NB4 (cell line): ENCODE data around the gene BAZ1A.

ENCODE experiments used
- DNase-seq: peaks from one replicate; pipeline ENCODE4 v3.0.0; 2010; ENCODE audit warnings: low read depth
- H3K4me3 ChIP-seq: one replicate; pipeline ENCODE4 v1.5.1; 2011; ENCODE audit warnings: mild to moderate bottlenecking, low read depth, low read length, moderate library complexity
- MAX ChIP-seq: IDR thresholded peaks from 2 replicates; pipeline ENCODE4 v1.6.1; 2011; ENCODE audit warnings: low read depth, low read length
- MYC ChIP-seq: IDR thresholded peaks from 2 replicates; pipeline ENCODE4 v1.6.1; 2011; ENCODE audit warnings: low read depth, low read length
- POLR2A ChIP-seq: IDR thresholded peaks from 2 replicates; pipeline ENCODE4 v1.6.1; 2011; ENCODE audit warnings: mild to moderate bottlenecking; ENCODE audit not compliant: insufficient read length; ENCODE audit errors: extremely low read depth
- TF ChIP-seq, protein P1 (sequence below): IDR thresholded peaks from one replicate; pipeline ENCODE4 v1.5.1; 2012; ENCODE audit warnings: low read depth, low read length

Gene BAZ1A

GRCh38 chr14:34776611-34777010, 98.5 kb downstream of the BAZ1A start:
- no peak for DNase-seq

DNA sequence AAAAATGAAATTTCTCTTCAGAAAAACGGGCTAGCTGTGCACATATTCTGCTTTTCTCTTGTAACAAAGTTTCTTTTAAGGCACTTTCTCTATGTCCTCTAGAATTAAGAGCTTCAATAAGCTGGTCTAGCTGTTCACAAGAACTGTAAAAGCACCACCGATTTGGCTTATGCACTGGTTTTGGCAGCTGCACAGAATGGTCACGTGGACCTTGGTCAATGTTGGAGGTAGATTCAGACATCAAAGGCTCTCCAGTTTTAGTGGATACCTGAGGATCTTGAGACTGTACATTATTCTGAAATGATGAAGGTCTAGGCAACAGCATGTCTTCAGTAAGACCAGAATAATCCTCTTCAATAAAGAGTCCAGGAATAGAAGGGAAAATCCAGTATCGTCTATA, 99.2 kb downstream of the BAZ1A start:
- TF ChIP-seq MAX, result no peak
- TF ChIP-seq, protein P1, sequence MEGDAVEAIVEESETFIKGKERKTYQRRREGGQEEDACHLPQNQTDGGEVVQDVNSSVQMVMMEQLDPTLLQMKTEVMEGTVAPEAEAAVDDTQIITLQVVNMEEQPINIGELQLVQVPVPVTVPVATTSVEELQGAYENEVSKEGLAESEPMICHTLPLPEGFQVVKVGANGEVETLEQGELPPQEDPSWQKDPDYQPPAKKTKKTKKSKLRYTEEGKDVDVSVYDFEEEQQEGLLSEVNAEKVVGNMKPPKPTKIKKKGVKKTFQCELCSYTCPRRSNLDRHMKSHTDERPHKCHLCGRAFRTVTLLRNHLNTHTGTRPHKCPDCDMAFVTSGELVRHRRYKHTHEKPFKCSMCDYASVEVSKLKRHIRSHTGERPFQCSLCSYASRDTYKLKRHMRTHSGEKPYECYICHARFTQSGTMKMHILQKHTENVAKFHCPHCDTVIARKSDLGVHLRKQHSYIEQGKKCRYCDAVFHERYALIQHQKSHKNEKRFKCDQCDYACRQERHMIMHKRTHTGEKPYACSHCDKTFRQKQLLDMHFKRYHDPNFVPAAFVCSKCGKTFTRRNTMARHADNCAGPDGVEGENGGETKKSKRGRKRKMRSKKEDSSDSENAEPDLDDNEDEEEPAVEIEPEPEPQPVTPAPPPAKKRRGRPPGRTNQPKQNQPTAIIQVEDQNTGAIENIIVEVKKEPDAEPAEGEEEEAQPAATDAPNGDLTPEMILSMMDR, result no peak
- TF ChIP-seq POLR2A, result no peak
- no peak for TF ChIP-seq MYC
- no peak overlapping the region for H3K4me3 ChIP-seq
- DNase-seq, result no peak

More at GRCh38 chr14:34776611-34777010, 98.5 kb downstream of the BAZ1A start:
- TF ChIP-seq, protein P1, result no peak
- no peak for TF ChIP-seq POLR2A
- TF ChIP-seq MAX, result no peak
- TF ChIP-seq MYC, result no peak
- H3K4me3 ChIP-seq, result no peak overlapping the region

DNA sequence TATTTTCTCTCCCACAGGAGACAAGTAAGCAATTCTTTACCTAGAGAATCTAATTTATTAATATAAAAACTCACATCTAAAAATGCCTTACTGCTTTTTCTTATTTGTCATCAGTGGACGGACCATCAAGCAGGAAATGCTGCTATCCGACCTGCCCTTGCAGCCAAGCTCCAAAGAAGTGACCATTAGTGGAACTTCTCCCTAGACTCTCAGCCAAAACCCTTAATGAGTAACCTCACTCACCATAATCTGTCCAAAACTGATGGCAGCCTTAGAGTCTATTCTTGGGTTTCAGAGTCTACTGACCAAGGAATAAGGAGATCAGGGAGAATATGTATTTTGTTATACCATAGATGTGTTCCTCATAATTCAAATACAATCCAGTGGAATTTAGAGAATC, 99.8 kb downstream of the BAZ1A start:
- TF ChIP-seq, protein P1, result no peak
- TF ChIP-seq POLR2A (no peak), MYC (no peak), MAX (no peak)
- DNase-seq, result no peak

DNA sequence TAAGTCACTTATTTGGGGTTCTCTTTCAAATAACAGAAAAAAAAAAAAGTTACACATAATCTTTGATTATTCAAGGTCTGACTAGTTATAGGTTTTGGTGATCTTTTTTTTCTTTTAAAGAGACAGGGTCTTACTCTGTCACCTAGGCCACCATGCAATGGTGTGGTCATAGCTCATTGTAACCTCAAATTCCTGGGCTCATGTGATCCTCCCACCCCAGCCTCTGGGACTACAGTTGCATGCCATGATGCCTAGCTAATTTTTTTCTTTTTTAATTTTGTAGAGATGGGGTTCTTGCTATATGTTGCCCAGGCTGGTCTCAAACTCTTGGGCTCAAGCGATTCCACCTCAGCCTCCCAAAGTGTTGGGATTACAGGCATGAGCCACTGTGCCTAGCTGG, 104.3 kb downstream of the BAZ1A start:
- no peak for DNase-seq
- no peak overlapping the region for H3K4me3 ChIP-seq
- TF ChIP-seq MYC, result no peak
- TF ChIP-seq MAX, result no peak
- TF ChIP-seq POLR2A, result no peak
- TF ChIP-seq, protein P1, result no peak

More for the DNA sequence above, 99.8 kb downstream of the BAZ1A start:
- H3K4me3 ChIP-seq, result no peak overlapping the region

DNA sequence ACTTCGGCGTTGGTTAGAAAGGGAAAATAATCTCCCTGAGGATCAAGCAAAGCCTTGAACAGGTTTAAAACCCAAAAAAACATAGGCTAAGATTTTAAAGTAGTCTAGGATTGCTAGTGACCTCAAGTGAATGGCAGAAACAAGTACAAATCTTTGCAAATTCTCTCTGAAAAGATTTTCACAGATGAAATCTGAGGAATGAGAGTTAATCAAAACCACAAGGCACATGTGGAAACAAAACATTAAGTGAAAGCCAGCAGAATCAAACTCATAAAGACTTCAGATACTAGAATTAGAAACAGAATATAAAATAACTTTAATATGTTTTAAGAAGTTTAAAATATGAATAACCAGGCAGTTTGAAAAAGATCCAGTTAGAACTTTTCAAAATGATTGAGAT, 108.6 kb downstream of the BAZ1A start:
- no peak for DNase-seq
- TF ChIP-seq MAX (no peak), MYC (no peak), POLR2A (no peak)
- TF ChIP-seq, protein P1, result no peak
- no peak overlapping the region for H3K4me3 ChIP-seq

- DNase-seq, result no peak
- H3K4me3 ChIP-seq, result no peak overlapping the region
- TF ChIP-seq POLR2A (no peak), MYC (no peak), MAX (no peak)
- TF ChIP-seq, protein P1, result no peak
Measured at GRCh38 chr14:34766060-34766459, 109.1 kb downstream of the BAZ1A start.
